Measurements from ENCODE around the gene IL1R2.

The IL1R2 gene

DNA sequence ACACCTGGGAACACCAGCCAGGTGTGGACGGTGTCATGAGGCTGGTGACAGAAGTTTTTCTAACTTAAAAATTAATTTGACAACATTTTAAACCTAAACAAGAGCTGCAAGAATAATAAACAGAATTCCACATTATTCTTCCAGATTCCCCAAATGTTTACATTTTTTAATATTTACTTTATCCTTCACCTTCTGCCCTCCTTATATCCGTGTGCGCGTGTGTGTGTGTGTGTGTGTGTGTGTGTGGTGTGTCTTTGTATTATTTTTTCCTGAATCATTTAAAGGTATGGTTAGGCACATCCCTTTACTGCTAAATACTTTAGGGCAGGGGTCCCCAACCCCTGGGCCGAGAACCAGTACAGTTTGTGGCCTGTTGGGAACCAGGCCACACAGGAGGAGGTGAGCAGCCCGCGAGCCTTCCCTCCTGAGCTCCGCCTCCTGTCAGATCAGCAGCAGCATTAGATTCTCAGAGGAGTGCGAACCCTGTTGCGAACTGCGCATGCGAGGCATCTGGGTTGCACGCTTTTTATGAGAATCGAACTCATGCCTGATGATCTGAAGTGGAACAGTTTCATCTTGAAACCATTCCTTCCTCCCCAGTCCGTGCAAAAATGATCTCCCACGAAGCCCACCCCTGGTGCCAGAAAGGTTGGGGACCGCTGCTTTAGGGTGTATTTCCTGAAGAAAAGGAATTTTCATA, 16.4 kb upstream of the IL1R2 start:
- DNase-seq (ENCODE audit: low spot score), result no peak

DNA sequence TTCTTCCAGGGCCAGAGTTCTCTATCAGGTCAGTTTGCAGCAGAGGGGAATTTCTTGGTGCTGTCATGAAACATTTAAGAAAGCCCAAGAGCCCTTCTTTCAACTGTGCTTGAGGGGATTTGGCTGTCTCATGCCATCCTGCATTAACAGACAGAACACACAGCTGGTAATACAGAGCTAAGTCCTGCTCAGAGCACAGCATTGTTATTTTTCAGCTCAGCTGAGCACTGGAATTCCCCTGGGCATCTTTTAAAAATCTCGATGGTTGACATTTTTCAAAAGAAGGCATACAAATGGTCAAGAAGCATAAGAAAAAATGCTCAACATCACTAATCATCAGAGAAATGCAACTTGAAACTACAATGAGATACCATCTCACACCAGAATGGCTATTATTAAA, 14.9 kb upstream of the IL1R2 start:
- no peak for DNase-seq (ENCODE audit: low spot score)

DNA sequence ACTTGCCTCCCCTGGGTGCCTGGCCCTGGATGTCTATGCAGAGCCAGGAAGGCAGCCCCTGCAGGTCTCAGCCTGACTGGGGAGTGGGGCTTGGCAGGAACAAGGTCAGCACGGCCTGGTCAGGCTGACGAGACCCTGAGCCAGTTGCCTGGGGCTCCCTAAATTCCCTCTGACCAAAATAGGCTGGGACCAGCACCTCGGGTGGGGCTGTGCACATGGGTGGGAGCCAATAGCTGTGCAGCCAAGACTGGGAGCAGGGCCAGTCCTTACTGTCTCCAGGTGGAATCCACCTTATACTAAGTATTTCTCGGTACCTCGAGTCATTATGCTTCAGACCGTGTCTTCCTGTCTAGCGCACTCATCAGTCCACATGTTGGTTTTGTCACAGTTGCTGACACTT, 11.4 kb upstream of the IL1R2 start:
- DNase-seq (ENCODE audit: low spot score), result no peak

DNA sequence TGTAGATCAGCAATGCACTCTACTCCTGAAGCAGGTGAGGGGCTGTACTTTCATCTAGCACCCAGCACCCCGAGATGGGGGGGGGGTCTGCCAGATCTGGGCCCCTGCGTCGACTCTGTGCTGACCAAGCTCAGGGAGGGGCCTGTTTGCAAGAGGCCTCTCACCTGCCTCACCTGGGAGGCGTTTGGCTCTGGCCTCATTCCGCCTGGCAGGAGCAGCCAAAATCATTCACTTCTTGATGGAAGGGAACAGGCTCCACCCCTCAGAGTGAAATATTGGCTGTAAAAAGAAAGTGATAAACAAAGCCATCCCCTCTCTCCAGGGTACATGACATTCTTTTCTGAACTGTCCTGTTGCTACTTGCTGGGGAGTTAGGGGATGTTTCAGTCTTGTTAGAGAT, 10.7 kb upstream of the IL1R2 start:
- DNase-seq (ENCODE audit: low spot score), result no peak

DNA sequence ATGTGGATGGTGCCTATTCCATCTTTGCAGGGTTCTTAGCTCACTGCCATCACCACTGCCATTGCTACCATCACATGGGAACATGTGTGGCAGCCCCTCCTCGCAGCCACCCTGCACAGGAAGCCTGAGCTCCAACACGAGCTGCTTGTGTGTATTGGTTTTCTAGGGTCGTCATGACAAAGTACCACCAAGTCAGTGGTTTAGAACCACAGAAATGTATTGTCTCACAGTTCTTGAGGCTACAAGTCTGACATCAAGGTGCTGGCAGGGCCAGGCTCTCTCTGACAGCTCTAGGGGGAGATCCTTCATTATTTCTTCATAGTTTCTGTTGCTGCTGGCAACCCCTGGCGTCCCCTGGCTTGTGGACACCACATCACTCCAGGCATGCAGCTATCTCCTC, 10.3 kb upstream of the IL1R2 start:
- no peak for DNase-seq (ENCODE audit: low spot score)

DNA sequence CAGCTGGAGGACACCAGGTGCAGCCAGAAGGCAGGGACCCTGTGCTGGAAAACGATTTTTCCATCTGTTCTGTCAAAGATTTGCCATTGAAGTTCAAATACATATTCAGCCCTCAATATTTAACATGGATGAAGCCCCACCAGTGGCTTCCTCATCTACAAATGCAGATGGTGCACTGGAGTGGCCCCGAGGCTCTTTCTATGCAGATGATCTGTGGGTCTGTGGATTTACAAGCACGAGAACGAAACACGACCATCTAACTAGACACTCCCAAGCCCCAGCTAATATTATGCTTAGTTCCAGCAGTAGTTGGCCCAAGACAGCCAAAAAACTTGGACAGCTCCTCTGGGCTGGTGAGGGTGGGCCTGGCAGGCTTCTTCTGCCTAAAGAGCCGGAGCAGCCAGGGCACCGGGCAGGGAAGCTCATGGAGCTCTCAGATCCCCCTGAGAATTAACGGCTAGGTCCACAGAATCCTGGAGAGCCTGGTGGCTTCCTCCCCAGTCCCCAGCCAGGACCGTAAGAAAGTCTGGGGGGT, 9.2 kb upstream of the IL1R2 start:
- DNase-seq (ENCODE audit: low spot score), result no peak

DNA sequence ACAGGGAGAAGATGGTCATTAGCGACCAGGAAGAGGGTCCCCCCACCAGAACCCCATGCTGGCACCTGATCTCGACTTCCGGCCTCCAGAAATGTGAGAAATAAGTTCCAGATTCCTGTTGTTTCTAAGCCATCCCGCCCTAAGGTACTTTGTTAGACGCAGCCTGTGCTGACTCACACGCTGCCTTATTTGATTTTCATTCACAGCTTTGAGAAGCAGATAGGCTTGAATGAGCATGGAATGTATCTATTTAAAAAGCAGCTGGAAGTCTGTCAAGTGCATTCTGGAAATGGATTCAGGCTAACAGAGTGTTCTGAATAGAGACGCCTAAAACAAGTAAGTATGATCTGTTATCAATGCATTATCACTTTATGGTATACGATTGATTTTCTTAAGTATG, 8.3 kb upstream of the IL1R2 start:
- DNase-seq (ENCODE audit: low spot score), result no peak

DNA sequence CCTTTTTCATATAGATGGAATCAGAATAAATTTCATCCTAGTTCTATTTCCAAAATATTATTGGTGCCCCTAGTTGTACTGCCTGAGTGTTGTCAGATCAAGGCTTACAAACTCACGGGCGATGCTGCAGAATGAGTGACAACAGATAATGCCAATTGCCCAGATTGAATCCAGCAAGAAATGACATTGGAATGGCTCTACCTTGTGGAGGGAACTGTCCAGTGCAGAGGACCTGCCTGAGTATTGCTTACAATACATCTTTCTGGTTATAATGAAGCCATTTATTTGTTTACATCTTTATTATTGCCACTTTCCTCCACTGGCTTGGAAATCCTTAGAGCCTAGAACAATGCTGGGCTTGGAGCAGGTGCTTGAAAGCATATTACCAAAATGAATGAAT, 7.8 kb upstream of the IL1R2 start:
- DNase-seq (ENCODE audit: low spot score), result no peak

DNA sequence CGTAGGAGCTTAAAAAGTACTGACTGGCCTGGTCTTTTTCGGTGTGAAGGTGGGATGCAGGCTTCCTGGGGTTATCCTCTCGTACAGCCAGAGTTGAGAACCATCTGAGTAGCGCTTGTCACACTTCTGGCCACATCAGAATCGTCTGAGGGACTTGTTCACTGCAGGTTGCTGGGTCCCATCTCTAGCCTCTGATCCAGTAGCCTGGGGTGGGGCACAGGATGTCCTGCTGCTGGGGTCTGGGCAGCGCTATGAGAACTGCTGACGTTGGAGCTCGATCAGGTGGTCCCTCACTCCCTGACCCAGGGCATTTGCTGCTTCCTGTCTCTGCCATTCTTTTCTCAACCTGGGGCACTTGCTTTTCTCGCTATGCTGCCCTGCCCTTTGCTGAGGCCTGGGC, 7.1 kb upstream of the IL1R2 start:
- DNase-seq (ENCODE audit: low spot score), result no peak

DNA sequence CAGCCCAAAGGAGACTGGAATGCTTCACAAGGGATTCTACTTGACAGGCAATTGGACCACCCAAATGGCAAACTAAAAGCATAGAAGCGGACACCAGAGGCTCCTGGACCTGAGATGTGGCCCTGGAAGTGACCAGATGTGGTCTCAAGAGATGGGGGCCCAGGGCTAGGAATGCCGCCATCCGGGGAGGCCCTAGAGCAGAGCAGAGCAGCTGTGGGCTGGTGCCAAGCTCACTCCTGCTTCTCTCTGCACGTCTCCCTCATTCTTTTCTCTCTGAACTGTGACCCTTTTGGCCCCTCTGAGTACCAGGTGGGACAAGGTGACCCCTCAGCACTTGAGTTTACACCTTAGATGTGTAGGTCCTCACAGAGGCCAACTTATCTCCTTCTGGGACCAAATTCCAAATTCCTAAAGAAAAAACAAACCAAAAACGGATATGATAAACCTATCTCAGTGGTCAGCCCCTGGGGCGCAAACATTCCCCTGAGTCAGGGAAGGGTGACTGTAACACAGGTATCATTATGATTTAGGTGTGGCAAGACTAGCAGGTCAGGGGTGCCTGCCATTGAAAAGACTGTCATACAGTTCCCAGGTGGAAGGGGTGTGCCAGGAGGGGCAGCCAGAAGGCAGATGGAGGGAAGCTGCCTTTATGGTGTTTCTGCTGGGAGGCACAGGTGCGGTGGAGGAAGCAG, 6.5 kb upstream of the IL1R2 start:
- DNase-seq (ENCODE audit: low spot score), result no peak

DNA sequence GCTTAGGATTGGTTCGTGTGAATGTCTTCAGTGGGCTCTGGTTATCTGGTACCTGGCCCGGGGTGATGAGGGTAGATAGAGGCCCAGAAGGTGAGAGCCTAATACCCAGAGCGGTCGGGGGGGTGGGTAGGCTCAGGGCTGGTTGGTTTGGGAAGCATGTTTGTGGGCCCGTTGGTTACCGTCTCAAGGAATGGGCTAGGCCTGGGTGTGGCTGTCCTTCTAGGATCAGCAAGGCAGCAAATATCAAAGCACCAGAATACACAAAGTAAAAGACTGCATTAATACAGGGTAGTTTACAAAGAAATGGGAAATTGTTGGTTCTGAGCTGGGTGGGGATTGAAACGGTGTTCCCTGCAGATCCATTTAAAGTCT, 6.0 kb upstream of the IL1R2 start:
- DNase-seq (ENCODE audit: low spot score), result no peak

DNA sequence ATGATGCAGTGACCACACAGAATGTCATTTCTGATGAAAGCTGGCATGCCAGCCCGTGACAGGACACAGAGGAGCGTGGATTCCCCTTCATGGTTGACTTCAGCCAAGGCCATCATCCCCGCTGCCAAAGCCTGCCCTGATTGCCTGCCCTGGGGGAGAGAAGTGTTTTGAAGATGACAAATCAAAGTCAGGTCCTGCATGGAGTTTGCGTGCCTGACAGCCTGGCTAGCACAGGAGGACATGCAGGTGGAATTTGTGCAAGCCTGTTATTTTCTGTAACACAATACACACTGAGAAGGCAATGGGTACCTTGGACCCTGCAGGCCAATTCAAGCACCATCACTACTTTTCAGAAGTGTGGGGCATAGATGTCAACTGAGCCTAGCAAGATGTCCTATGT, 5.4 kb upstream of the IL1R2 start:
- no peak for DNase-seq (ENCODE audit: low spot score)

DNA sequence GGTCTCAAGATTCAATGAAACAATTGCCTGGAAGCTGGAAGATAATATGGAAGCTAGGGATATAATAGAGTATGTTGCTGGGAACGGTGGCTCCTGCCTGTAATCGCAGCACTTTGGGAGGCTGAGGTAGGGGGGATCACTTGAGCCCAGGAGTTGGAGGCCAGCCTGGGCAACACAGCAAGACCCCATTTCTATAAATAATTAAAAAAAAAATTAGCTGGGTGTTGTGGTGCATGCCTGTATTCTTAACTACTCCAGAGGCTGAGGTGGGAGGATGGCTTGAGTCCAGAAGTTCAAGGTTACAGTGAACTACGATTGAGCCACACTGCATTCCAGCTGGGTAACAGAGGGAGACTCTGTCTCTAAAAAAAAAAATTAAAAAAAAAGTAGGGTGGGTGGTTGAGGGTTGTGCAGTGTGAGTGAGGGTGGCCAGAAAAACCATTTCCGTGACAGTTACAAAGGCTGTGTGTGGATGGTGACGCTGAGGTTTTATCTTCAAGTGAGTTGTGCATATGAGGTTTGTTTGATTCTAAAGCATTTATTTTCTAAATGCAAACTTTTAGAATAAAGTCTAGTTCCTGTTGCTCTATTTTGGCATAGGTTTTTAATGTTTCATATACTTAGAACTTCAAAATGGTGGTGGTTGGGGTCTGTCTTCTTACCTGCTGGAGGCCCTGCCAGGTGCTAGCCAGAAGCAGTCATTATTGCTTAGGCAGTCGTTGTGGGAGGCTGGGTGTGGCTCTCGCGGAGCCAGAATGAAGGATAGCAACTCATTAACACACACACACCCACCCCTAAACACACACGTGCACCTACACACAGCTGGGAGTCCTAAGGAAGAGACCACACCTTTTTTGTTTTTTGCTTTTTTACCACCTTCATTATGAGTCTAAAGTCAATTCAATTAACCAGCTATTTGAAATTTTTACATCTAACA, 4.7 kb upstream of the IL1R2 start:
- no peak for DNase-seq (ENCODE audit: low spot score)

DNA sequence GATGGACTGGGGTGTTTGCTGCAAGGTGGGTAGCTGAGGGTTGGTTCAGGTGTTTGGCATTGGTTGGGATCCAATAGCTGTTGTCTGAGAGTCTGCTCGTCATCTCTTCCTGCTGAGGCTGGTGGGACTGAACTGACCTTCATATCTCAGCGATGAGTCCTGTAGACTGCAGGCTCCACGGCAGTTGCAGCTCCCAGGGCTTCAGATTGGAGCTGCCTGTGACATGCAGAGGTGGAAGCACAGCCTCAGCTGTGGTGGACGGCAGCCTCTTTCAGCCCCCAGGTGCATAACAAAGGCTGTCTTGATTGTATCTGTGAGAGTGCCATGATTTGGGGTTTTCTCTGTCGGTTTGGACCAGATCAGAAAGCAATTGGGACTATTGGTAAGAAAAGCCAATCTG, 3.9 kb upstream of the IL1R2 start:
- DNase-seq (ENCODE audit: low spot score), result no peak

DNA sequence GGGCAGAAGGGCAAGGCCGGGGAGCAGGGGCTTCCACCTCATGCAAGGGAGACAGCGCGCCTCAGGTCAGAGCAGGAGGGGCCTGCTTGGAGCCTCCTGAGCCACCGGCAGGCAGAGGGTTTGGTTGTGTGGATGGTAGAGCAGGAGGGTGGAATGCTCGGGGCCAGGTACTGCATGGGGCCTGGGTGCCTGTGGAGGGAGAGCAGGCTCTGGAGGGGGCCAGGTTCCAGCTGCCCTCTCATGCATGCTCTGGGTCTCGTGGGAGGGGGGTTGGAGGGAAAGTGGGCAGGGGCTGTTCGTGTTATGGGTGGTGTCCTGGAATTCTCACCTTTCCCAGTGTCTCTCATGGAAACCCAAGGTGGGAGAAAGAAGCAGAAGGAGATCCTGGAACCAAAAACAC, 3.2 kb upstream of the IL1R2 start:
- no peak for DNase-seq (ENCODE audit: low spot score)

DNA sequence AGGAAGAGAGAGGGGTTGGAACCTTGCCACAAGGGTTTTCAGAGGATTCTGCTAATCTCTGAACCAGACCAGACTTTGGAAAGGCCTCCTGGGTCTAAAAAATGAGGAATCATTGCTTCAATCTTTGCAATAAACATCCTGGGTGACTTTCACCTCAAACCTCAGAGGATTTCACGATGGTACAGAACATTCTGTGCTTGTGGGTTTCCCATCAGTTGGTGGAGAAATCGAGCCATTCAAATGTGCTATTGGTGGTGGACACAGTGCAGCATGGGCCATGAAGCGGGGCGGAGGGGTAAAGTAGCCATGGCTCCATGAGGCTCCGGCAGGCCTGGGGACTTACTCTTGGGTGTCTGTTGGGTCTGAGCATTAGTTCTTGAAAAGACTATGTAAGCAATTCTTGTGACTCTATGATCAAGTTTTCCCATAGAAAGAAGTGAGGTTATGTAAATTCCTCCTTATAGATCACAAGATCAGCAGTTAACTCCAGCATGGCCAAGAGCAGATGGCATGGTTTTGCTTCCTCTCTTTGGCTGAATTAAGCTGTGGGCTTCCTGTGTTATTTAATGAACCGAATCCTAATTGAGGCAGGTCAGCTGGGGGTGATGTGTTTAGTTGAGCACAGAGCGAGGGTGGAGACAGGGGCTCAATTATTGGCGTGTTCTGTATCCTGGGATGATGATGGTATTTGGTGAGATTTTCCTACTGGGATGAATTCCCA, 1.9 kb upstream of the IL1R2 start:
- no peak for DNase-seq (ENCODE audit: low spot score)

DNA sequence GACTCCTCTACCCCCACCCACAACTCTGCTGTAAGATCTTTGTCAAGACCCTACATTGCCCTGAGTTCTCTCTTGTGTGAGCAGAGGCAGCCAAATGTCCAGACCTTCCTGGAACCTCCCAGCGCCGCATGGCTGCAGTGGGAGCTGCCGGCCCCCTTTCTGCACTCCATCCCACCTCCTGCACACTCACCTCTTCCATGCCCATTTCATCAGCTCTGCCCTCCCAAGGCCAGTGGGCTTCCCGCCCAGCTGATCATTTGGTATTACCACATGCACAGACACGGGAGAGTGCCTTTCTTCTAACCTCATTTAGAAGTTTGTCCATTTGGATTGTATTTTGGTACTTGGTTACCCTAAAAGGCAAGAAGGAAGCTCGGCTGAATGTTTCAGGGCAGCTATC, 2.0 kb downstream of the IL1R2 start:
- no peak for DNase-seq (ENCODE audit: low spot score)

DNA sequence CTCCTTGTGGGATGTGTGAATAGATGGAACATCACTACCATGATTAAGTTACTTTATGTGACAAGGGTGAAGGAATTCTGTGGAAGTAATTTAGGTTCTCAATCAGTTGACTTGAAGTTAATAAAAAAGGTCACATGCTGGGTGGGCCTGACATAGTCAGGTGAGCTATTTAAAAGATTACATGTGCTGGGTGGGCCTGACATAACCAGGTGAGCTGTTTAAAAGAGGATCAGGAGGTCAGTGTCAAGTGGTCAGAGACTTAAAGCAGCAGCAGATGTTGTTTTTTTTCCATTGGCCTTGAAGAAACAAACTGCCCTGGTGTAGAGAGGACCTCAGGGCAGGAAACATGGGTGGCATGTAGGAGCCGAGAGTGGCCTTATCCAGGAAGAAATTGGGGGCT, 3.3 kb downstream of the IL1R2 start:
- no peak for DNase-seq (ENCODE audit: low spot score)

DNA sequence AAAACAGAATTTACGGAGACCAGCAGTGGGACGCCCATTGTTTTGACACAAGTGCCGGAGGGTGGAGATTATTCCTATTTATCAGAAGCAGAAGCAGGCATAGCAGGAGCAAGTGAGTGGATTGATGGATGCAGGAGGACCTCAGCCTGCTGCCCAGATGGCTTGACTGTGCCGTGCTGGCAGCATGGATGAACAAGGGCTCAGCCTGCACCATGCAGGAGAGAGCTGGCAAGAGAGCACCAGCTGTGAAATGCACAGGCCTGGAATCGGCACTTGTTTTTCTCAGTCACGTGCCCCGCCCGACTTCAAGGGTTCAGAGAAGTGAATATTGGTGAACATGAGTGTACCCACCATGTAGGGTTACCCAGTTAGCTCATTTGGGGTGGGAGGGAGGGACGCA, 4.0 kb downstream of the IL1R2 start:
- DNase-seq (ENCODE audit: low spot score), result no peak

DNA sequence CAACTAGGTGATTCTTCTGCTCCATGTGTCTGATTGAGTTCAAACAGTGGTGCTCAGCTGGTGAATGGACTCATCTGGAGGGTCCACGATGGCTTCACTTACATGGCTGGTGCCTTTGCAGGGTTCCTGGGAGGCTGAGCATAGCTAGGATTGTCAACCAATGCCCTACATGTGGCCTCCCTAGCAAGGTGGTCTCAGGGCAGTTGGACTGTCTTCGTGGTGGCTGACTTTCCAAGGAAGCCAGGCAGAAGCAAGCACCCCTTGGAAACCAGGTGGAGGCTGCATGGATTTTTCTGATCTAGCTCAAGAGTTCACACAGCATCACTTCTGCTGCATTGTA, 6.8 kb downstream of the IL1R2 start:
- no peak for DNase-seq (ENCODE audit: low spot score)

DNA sequence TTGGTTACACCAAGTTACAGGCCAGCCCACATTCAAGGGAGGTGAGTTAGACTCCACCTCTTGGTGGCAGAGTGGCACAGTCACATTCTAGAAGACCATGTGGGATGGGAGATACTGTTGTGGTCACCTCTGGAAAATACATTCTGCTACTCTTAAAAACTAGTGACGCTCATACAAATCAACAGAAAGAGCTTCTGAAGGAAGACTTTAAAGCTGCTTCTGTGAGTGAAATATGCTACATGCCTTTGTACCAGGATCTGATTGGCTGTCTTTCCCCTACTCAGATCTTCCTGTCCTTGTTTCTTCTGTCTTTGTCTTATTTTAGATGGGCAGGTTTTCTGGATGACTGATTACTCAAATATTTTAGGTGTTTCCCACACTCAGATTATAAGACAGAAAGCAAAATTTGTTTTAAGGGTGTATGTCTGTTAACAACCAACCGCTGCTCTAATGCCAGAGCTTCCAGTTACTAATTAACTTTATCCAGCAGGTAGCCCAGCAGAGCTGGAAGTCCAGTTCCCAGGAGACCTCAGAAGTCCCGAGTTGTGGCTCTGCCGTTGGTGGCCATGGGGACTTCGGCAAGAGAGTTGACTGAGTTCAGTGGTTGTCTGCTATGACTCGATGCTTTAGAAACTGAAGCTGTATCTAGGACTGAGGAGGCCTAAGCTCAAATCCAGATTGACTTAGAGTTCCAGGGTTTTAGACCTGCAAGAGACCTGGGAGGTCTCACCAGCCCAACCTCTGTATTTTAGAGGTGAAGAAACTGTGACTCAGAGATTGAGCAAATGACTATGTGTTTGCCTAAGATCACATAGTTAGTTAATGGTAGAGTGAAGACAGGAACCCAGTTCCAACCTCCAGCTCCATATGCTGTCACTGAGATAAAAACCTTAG, 7.4 kb downstream of the IL1R2 start:
- DNase-seq (ENCODE audit: low spot score), result no peak

Measured in cerebellar cortex (tissue), 1 donor.